HepG2 (cell line): ENCODE measurements around the gene IRF1.

Source experiments
- ARNT ChIP-seq: fragments of 450-650 bp; IDR thresholded peaks from 2 replicates; pipeline ENCODE4 v1.6.1; 2017
- EZH2 ChIP-seq: conservative IDR thresholded peaks from 2 replicates; pipeline ENCODE4 v1.6.1; 2012; ENCODE audit warnings: mild to moderate bottlenecking, low read depth, low read length, moderate library complexity
- GFI1 ChIP-seq: sonication (generic); formaldehyde crosslinking; IDR thresholded peaks from 2 replicates; pipeline ENCODE4 v1.5.0; 2020; ENCODE audit warnings: missing genetic modification reagents, mild to moderate bottlenecking, borderline replicate concordance
- KLF16 ChIP-seq, 2 experiments: sonication (generic) in 1 of 2; formaldehyde crosslinking in 1 of 2; IDR thresholded peaks; 2 replicates each; pipeline versions ENCODE4 v1.6.1 to v1.8.0; 2016 to 2023; ENCODE audit warnings: missing genetic modification reagents in 2 of 2, missing compliant biosample characterization in 1 of 2
- MXI1 ChIP-seq: IDR thresholded peaks from 3 replicates; pipeline ENCODE4 v1.6.1; 2012; ENCODE audit warnings: low read depth, low read length, inconsistent platforms, borderline replicate concordance
- NPAS2 ChIP-seq: sonication (generic); formaldehyde crosslinking; IDR thresholded peaks from 2 replicates; pipeline ENCODE4 v1.8.0; 2022; ENCODE audit warnings: mild to moderate bottlenecking, missing genetic modification reagents, borderline replicate concordance
- RXRA ChIP-seq: sonication (generic); formaldehyde crosslinking; IDR thresholded peaks from 2 replicates; pipeline ENCODE4 v1.5.1; 2020; ENCODE audit warnings: missing genetic modification reagents
- SUZ12 ChIP-seq: fragments of 150-350 bp; IDR thresholded peaks from 2 replicates; pipeline ENCODE4 v1.6.1; 2014; ENCODE audit warnings: low read depth, low read length
- YY1 ChIP-seq: IDR thresholded peaks from 2 replicates; pipeline ENCODE4 v1.6.1; 2011; ENCODE audit warnings: low read length, low read depth, moderate library complexity, mild to moderate bottlenecking; ENCODE audit not compliant: insufficient read depth, insufficient replicate concordance
- ZBTB26 ChIP-seq: IDR thresholded peaks from 2 replicates; pipeline ENCODE4 v1.6.1; 2016; ENCODE audit warnings: missing compliant biosample characterization, missing genetic modification reagents, borderline replicate concordance
- TF ChIP-seq, protein P1 (sequence below): sonication (generic); formaldehyde crosslinking; IDR thresholded peaks from 2 replicates; pipeline ENCODE4 v1.5.0; 2020; ENCODE audit warnings: mild to moderate bottlenecking, missing genetic modification reagents, moderate library complexity
- TF ChIP-seq, protein P2 (sequence below): sonication (generic); formaldehyde crosslinking; IDR thresholded peaks from 2 replicates; pipeline ENCODE4 v1.4.0; 2020; ENCODE audit warnings: missing genetic modification reagents

- TF ChIP-seq RXRA (CRISPR knock-in tag) = no peak
- TF ChIP-seq, protein P1, sequence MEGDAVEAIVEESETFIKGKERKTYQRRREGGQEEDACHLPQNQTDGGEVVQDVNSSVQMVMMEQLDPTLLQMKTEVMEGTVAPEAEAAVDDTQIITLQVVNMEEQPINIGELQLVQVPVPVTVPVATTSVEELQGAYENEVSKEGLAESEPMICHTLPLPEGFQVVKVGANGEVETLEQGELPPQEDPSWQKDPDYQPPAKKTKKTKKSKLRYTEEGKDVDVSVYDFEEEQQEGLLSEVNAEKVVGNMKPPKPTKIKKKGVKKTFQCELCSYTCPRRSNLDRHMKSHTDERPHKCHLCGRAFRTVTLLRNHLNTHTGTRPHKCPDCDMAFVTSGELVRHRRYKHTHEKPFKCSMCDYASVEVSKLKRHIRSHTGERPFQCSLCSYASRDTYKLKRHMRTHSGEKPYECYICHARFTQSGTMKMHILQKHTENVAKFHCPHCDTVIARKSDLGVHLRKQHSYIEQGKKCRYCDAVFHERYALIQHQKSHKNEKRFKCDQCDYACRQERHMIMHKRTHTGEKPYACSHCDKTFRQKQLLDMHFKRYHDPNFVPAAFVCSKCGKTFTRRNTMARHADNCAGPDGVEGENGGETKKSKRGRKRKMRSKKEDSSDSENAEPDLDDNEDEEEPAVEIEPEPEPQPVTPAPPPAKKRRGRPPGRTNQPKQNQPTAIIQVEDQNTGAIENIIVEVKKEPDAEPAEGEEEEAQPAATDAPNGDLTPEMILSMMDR (CRISPR knock-in tag) = no peak
- no peak for TF ChIP-seq MXI1
- no peak for TF ChIP-seq SUZ12
- no peak for TF ChIP-seq NPAS2
- no peak for TF ChIP-seq ZBTB26 (CRISPR knock-in tag)
- no peak for TF ChIP-seq YY1
- TF ChIP-seq ARNT = no peak
- TF ChIP-seq, protein P2, sequence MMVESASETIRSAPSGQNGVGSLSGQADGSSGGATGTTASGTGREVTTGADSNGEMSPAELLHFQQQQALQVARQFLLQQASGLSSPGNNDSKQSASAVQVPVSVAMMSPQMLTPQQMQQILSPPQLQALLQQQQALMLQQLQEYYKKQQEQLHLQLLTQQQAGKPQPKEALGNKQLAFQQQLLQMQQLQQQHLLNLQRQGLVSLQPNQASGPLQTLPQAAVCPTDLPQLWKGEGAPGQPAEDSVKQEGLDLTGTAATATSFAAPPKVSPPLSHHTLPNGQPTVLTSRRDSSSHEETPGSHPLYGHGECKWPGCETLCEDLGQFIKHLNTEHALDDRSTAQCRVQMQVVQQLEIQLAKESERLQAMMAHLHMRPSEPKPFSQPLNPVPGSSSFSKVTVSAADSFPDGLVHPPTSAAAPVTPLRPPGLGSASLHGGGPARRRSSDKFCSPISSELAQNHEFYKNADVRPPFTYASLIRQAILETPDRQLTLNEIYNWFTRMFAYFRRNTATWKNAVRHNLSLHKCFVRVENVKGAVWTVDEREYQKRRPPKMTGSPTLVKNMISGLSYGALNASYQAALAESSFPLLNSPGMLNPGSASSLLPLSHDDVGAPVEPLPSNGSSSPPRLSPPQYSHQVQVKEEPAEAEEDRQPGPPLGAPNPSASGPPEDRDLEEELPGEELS (CRISPR knock-in tag) = no peak
- no peak for TF ChIP-seq EZH2
- TF ChIP-seq GFI1 (CRISPR knock-in tag) = no peak
- TF ChIP-seq KLF16 (CRISPR knock-in tag; IDR thresholded peaks at IDR 0.05) = no peak
These were observed 44.0 kb downstream of the IRF1 start for GRCh38 chr5:132446621-132447020.
